Pancreas (tissue), 10 donors: ENCODE data around the gene NBPF15. TPM values are rescaled to one million over a fixed set of nuclear protein-coding genes. Genes with fewer than 3 reads are reported as not detected.
"Not testable (repeated sequence)": the region's sequence is repeated elsewhere in the genome, so short reads cannot be mapped to it uniquely, and the experiment has no call there.

Experiments used
- ATAC-seq, 4 donors: fragments of 200-7000 bp; cut with Tn5 transposase; one replicate each; pipeline versions ENCODE4 v1.8.0 to v1.9.1; 2020; ENCODE audit warnings: mild to moderate bottlenecking in 4 of 4, moderate library complexity in 4 of 4
- DNase-seq, 6 donors: peaks; one replicate each; pipeline ENCODE4 v3.0.0-alpha.2; 2020
- FAIRE-seq: peaks from 2 replicates; lab custom pipeline; 2012; peaks lifted over from hg19 to GRCh38; lab: Jason Lieb, UNC
- H3K27ac ChIP-seq, 4 donors: fragments of 200-600 bp; sonication (generic); 1 replicate in 3 of 4; 2 replicates in 1 of 4; pipeline versions ENCODE4 v1.5.0 to v1.8.0; 2020
- H3K27me3 ChIP-seq, 4 donors: fragments of 200-600 bp; one replicate each; pipeline ENCODE4 v1.8.0; 2021
- H3K36me3 ChIP-seq, 3 donors: fragments of 200-600 bp; sonication (generic) in 1 of 3; one replicate each; pipeline versions ENCODE4 v1.5.0 to v1.8.0; 2020 to 2021
- H3K4me1 ChIP-seq, 3 donors: fragments of 200-600 bp; one replicate each; pipeline ENCODE4 v1.8.0; 2021
- H3K4me3 ChIP-seq, 4 donors: fragments of 200-600 bp; sonication (generic) in 2 of 4; one replicate each; pipeline versions ENCODE4 v1.5.0 to v1.8.0; 2020 to 2021
- H3K9me3 ChIP-seq, 4 donors: fragments of 200-600 bp; one replicate each; pipeline ENCODE4 v1.8.0; 2021
- WGBS, 2 donors: extraction: QIAGEN DNeasy Blood & Tissue Kit; methylation state at CpG; one replicate each; pipeline ENCODE4 v1.1.7; 2013; 5-methylcytosine and 5-hydroxymethylcytosine counted together
- intact Hi-C, 3 donors: fragments of 100-400 bp; cut with DNase I; formaldehyde crosslinking; loops; one replicate each; pipeline versions ENCODE4 v1.11.1 to v1.14.2; 2022
- polyA plus RNA-seq, 2 donors: library from polyadenylated mRNA; stranded (reverse); fragments of 200-250 nt; gene quantifications; one replicate each; pipeline ENCODE4 v1.2.3, GENCODE V29; 2013
- total RNA-seq, 6 donors: library from RNA; stranded (reverse); fragmentation: NEBNext Ultra II Directional in 4 of 6; extraction: Animal tissue kit (Norgen Biotek cat#: 25700) in 4 of 6; gene quantifications; one replicate each; pipeline versions ENCODE4 v1.2.1 to v1.2.4, GENCODE V29; 2021 to 2023
- donor health status: healthy with polysubstance abuse.
- donor health status: DM: no; HTN: no; CAD: no; lungs with moderate emphysema.
- donor health status: DM: no; HTN: no; CAD: no.
- donor health status: control.
- donor health status: control.
- donor health status: Bipolar disorder and iron deficiency.
- donor health status: DM: yes; HTN: yes; CAD: no.
- donor health status: DM: no; HTN: no; CAD: no.
- donor health status: DM: no; HTN: no; CAD: no.
- donor health status: DM: yes; HTN: yes; CAD: no.

The NBPF15 gene
- total and polyA plus RNA-seq, 8 donors = 12.6 to 27.9 (median 16.5) TPM

DNA sequence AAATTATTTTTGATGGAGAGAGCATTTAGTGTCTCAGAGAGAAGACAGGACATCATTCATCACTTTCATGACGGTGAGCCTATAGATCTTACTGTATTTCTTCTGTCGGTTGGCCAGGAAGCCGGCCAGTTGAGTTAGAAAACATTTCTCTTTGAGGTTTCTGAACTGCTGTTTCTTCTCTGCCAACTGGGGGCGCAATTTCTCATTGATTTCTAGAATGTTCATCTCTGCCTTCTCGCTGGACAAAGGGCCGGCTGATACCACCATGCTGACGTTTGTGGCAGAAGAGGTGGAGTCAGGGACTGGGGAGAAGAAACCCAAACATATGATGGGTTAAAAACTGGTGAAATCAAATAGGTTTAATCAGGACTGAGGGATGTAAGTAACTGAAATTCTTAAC, 21.7 kb downstream of the NBPF15 start:
- H3K4me3 ChIP-seq, H3K36me3 ChIP-seq, H3K27me3 ChIP-seq, H3K9me3 ChIP-seq, FAIRE-seq, H3K4me1 ChIP-seq, intact Hi-C loops, H3K27ac ChIP-seq, ATAC-seq, DNase-seq: not testable (repeated sequence)
- 46 to 51% methylated on average over 6 of the region's 7 CpGs for WGBS, 2 donors

GRCh38 chr1:144418891-144419694, 42.4 kb downstream of the NBPF15 start:
- H3K27me3 ChIP-seq, H3K36me3 ChIP-seq, FAIRE-seq, H3K4me1 ChIP-seq, ATAC-seq, intact Hi-C loops, H3K9me3 ChIP-seq: not testable (repeated sequence)
- WGBS, 2 donors = 3 to 4% methylated on average over 36 to 43 of the region's 46 CpGs
- Histone ChIP-seq H3K4me3 (peak overlapping the region in 2 of 4 donors; percentile 26 to 42), H3K27ac (peak overlapping the region in 1 of 4 donors; percentile 57)
- peak; percentile 9 to 62 (median 40) for DNase-seq

- H3K27me3 ChIP-seq, DNase-seq, intact Hi-C loops, FAIRE-seq, H3K9me3 ChIP-seq, H3K4me1 ChIP-seq, H3K36me3 ChIP-seq: not testable (repeated sequence)
- peak overlapping the region in 1 of 4 donors; percentile 71 for H3K27ac ChIP-seq
- ATAC-seq = peak in 3 of 4 donors; percentile 10 to 27 (median 14)
- 54 to 61% methylated on average over 14 to 18 of the region's 26 CpGs for WGBS, 2 donors
- peak overlapping the region in 2 of 4 donors; percentile 34 to 37 for H3K4me3 ChIP-seq
These were observed 47.9 kb downstream of the NBPF15 start for GRCh38 chr1:144413404-144414118.

GRCh38 chr1:144412491-144413403, 48.7 kb downstream of the NBPF15 start:
- DNase-seq = peak; percentile 57 to 79 (median 66)
- peak overlapping the region; percentile 53 to 74 (median 67) for H3K27ac ChIP-seq
- peak overlapping the region in 2 of 4 donors; percentile 34 to 37 for H3K4me3 ChIP-seq
- H3K4me1 ChIP-seq, FAIRE-seq, H3K9me3 ChIP-seq, intact Hi-C loops, H3K36me3 ChIP-seq, H3K27me3 ChIP-seq: not testable (repeated sequence)
- ATAC-seq = peak; percentile 70 to 91 (median 80)
- 4% methylated on average over 39 to 41 of the region's 41 CpGs for WGBS, 2 donors

- H3K27me3 ChIP-seq, H3K4me1 ChIP-seq, H3K36me3 ChIP-seq, H3K9me3 ChIP-seq, intact Hi-C loops, FAIRE-seq: not testable (repeated sequence)
- WGBS, 2 donors = 0 to 1% methylated on average over 15 to 19 of the region's 23 CpGs
- Histone ChIP-seq H3K27ac (peak overlapping the region in 1 of 4 donors; percentile 74), H3K4me3 (peak overlapping the region in 2 of 4 donors; percentile 25 to 37)
- peak; percentile 64 to 84 (median 77) for DNase-seq
- ATAC-seq = peak; percentile 88 to 92 (median 90)
These were observed 49.4 kb downstream of the NBPF15 start for GRCh38 chr1:144412068-144412471.

- DNase-seq, H3K27me3 ChIP-seq, ATAC-seq, FAIRE-seq, H3K4me1 ChIP-seq, intact Hi-C loops, H3K4me3 ChIP-seq, H3K27ac ChIP-seq, H3K36me3 ChIP-seq, H3K9me3 ChIP-seq: not testable (repeated sequence)
- 65 to 81% methylated on average over 4 to 5 of the region's 5 CpGs for WGBS, 2 donors
These were observed 58.7 kb downstream of the NBPF15 start for GRCh38 chr1:144402807-144403206.

DNA sequence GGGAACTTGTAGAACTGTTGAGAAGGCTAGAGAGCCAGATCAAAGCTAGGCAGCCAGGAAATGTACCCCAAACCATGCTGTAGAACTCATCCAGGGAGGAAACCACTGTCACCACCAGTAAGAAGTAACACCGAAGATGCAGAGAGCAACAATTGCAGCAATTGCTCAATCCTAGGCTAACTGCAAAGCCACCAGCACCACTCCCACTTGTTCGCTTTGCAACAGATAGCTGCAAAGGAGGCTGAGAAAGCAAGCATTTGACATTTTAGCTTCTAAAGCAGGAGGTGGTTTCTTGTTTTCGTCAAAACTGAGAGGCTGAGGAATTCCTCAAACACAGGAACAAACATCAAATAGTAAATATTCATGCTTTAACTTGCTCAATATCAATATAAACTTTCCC, 89.8 kb downstream of the NBPF15 start:
- H3K4me1 ChIP-seq, intact Hi-C loops, DNase-seq, H3K27me3 ChIP-seq, ATAC-seq, H3K27ac ChIP-seq, FAIRE-seq, H3K9me3 ChIP-seq, H3K4me3 ChIP-seq, H3K36me3 ChIP-seq: not testable (repeated sequence)
- WGBS, 2 donors = no CpG with 5 or more reads among the region's 3 CpGs

Other genes with a start within 250 kb of the NBPF15 start
- gene PPIAL4E, start 88.0 kb downstream of the NBPF15 start, total RNA-seq = not detected
- gene PPIAL4E, start 88.0 kb downstream of the NBPF15 start, polyA plus RNA-seq = not detected
- not detected for gene PPIAL4F, start 131.2 kb upstream of the NBPF15 start, total RNA-seq
- under 1 TPM in 1 of 2 donors, not detected in 1; 0.16 TPM for gene PPIAL4F, start 131.2 kb upstream of the NBPF15 start, polyA plus RNA-seq